DMS 273 treated with DMSO at 0.1 percent for 48 hours (cell line): ENCODE results near the gene KLHL5.

Experiments used
- DNase-seq: peaks from one replicate; lab custom pipeline; 2025; lab: John Stamatoyannopoulos, UW

Gene KLHL5

GRCh38 chr4:39043861-39044363, 18.1 kb upstream of the KLHL5 start:
- no peak for DNase-seq

GRCh38 chr4:39044364-39044955, 17.6 kb upstream of the KLHL5 start:
- DNase-seq, result peak; percentile 14

- DNase-seq, result no peak
Measured at GRCh38 chr4:39044956-39045826, 16.8 kb upstream of the KLHL5 start.

GRCh38 chr4:39045827-39046221, 16.2 kb upstream of the KLHL5 start:
- no peak for DNase-seq

GRCh38 chr4:39046249-39046648, 15.8 kb upstream of the KLHL5 start:
- DNase-seq, result no peak

- DNase-seq, result no peak
Measured at GRCh38 chr4:39047681-39048080, 14.4 kb upstream of the KLHL5 start.

- no peak for DNase-seq
Measured at GRCh38 chr4:39048311-39048710, 13.7 kb upstream of the KLHL5 start.

GRCh38 chr4:39050590-39050989, 11.4 kb upstream of the KLHL5 start:
- DNase-seq, result no peak

GRCh38 chr4:39051492-39051891, 10.5 kb upstream of the KLHL5 start:
- no peak for DNase-seq

GRCh38 chr4:39053983-39054382, 8.0 kb upstream of the KLHL5 start:
- no peak for DNase-seq

- DNase-seq, result no peak
Measured at GRCh38 chr4:39054497-39054896, 7.5 kb upstream of the KLHL5 start.

- no peak for DNase-seq
Measured at GRCh38 chr4:39056023-39056422, 6.0 kb upstream of the KLHL5 start.

- no peak for DNase-seq
Measured at GRCh38 chr4:39061457-39061856, 575 bp upstream of the KLHL5 start.

GRCh38 chr4:39062770-39063097, 702 bp downstream of the KLHL5 start:
- DNase-seq, result no peak

- DNase-seq, result no peak
Measured at GRCh38 chr4:39063430-39063829, 1.4 kb downstream of the KLHL5 start.

GRCh38 chr4:39066371-39066770, 4.3 kb downstream of the KLHL5 start:
- DNase-seq, result no peak

GRCh38 chr4:39067031-39067430, 5.0 kb downstream of the KLHL5 start:
- no peak for DNase-seq

GRCh38 chr4:39067451-39067850, 5.4 kb downstream of the KLHL5 start:
- no peak for DNase-seq

- no peak for DNase-seq
Measured at GRCh38 chr4:39068907-39069306, 6.9 kb downstream of the KLHL5 start.

GRCh38 chr4:39078829-39079228, 16.8 kb downstream of the KLHL5 start:
- no peak for DNase-seq

GRCh38 chr4:39083164-39083563, 21.1 kb downstream of the KLHL5 start:
- DNase-seq, result no peak

- DNase-seq, result no peak
Measured at GRCh38 chr4:39085891-39086290, 23.9 kb downstream of the KLHL5 start.

- DNase-seq, result no peak
Measured at GRCh38 chr4:39096847-39097246, 34.8 kb downstream of the KLHL5 start.

- no peak for DNase-seq
Measured at GRCh38 chr4:39097290-39097689, 35.3 kb downstream of the KLHL5 start.
